Measurements from ENCODE around the gene WASHC2C.
"Not testable (repeated sequence)": the region's sequence is repeated elsewhere in the genome, so short reads cannot be mapped to it uniquely, and the experiment has no call there.

GRCh38 chr10:45717642-45718041 lies 9.4 kb upstream of the WASHC2C start:
- TF ChIP-seq, protein P1, sequence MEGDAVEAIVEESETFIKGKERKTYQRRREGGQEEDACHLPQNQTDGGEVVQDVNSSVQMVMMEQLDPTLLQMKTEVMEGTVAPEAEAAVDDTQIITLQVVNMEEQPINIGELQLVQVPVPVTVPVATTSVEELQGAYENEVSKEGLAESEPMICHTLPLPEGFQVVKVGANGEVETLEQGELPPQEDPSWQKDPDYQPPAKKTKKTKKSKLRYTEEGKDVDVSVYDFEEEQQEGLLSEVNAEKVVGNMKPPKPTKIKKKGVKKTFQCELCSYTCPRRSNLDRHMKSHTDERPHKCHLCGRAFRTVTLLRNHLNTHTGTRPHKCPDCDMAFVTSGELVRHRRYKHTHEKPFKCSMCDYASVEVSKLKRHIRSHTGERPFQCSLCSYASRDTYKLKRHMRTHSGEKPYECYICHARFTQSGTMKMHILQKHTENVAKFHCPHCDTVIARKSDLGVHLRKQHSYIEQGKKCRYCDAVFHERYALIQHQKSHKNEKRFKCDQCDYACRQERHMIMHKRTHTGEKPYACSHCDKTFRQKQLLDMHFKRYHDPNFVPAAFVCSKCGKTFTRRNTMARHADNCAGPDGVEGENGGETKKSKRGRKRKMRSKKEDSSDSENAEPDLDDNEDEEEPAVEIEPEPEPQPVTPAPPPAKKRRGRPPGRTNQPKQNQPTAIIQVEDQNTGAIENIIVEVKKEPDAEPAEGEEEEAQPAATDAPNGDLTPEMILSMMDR (IDR thresholded peaks at IDR 0.05; ENCODE audit: poor library complexity, severe bottlenecking), result not testable (repeated sequence)
- not testable (repeated sequence) for TF ChIP-seq EZH2 (IDR thresholded peaks at IDR 0.05; ENCODE audit: borderline replicate concordance, insufficient read depth, low read length, poor library complexity, severe bottlenecking); TAF1 (IDR thresholded peaks at IDR 0.05; ENCODE audit: low read depth); POLR2AphosphoS5 (IDR thresholded peaks at IDR 0.05); EP300 (conservative IDR thresholded peaks at IDR 0.05; ENCODE audit: poor library complexity, severe bottlenecking); SMC3 (conservative IDR thresholded peaks at IDR 0.05; ENCODE audit: poor library complexity); RAD21 (conservative IDR thresholded peaks at IDR 0.05); MXI1 (conservative IDR thresholded peaks at IDR 0.05; ENCODE audit: poor library complexity, severe bottlenecking)
- TF ChIP-seq, protein P2, sequence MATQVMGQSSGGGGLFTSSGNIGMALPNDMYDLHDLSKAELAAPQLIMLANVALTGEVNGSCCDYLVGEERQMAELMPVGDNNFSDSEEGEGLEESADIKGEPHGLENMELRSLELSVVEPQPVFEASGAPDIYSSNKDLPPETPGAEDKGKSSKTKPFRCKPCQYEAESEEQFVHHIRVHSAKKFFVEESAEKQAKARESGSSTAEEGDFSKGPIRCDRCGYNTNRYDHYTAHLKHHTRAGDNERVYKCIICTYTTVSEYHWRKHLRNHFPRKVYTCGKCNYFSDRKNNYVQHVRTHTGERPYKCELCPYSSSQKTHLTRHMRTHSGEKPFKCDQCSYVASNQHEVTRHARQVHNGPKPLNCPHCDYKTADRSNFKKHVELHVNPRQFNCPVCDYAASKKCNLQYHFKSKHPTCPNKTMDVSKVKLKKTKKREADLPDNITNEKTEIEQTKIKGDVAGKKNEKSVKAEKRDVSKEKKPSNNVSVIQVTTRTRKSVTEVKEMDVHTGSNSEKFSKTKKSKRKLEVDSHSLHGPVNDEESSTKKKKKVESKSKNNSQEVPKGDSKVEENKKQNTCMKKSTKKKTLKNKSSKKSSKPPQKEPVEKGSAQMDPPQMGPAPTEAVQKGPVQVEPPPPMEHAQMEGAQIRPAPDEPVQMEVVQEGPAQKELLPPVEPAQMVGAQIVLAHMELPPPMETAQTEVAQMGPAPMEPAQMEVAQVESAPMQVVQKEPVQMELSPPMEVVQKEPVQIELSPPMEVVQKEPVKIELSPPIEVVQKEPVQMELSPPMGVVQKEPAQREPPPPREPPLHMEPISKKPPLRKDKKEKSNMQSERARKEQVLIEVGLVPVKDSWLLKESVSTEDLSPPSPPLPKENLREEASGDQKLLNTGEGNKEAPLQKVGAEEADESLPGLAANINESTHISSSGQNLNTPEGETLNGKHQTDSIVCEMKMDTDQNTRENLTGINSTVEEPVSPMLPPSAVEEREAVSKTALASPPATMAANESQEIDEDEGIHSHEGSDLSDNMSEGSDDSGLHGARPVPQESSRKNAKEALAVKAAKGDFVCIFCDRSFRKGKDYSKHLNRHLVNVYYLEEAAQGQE (IDR thresholded peaks at IDR 0.05; ENCODE audit: borderline replicate concordance), result not testable (repeated sequence)
